NCI-H226 (cell line): ENCODE measurements around the gene PHKG2.

ENCODE experiments used
- DNase-seq: peaks from one replicate; pipeline ENCODE4 v3.0.0-alpha.2; 2015

Gene PHKG2

GRCh38 chr16:30775392-30776188 is 27.4 kb downstream of the PHKG2 start:
- peak; percentile 84 for DNase-seq

GRCh38 chr16:30777591-30778297 is 29.5 kb downstream of the PHKG2 start:
- no peak for DNase-seq

- DNase-seq: no peak
Observed at GRCh38 chr16:30778549-30779244, 30.5 kb downstream of the PHKG2 start.

GRCh38 chr16:30779596-30779995 is 31.4 kb downstream of the PHKG2 start:
- DNase-seq: no peak

GRCh38 chr16:30780021-30780420 is 31.8 kb downstream of the PHKG2 start:
- DNase-seq: no peak

GRCh38 chr16:30780549-30780948 is 32.3 kb downstream of the PHKG2 start:
- no peak for DNase-seq

GRCh38 chr16:30782486-30783279 is 34.5 kb downstream of the PHKG2 start:
- DNase-seq: no peak

GRCh38 chr16:30783280-30784109 is 35.3 kb downstream of the PHKG2 start:
- DNase-seq: no peak

- DNase-seq: no peak
Observed at GRCh38 chr16:30784215-30784614, 36.0 kb downstream of the PHKG2 start.

- no peak for DNase-seq
Observed at GRCh38 chr16:30785126-30786106, 37.2 kb downstream of the PHKG2 start.

GRCh38 chr16:30786115-30786935 is 38.1 kb downstream of the PHKG2 start:
- DNase-seq: peak; percentile 72

- no peak for DNase-seq
Observed at GRCh38 chr16:30786936-30787612, 38.8 kb downstream of the PHKG2 start, which contains the start of gene ZNF629. Gene ZNF629, minus strand, starts transcription at chr16:30787205. Its CDS starts 2,723 bp downstream, at chr16:30784482.

- DNase-seq: no peak
Observed at GRCh38 chr16:30787613-30788378, 39.6 kb downstream of the PHKG2 start.

- no peak for DNase-seq
Observed at GRCh38 chr16:30793508-30794069, 45.4 kb downstream of the PHKG2 start.

GRCh38 chr16:30794634-30795033 is 46.4 kb downstream of the PHKG2 start:
- DNase-seq: no peak

GRCh38 chr16:30797670-30798309 is 49.6 kb downstream of the PHKG2 start:
- no peak for DNase-seq
